Muscle of arm (tissue), 14 donors: Measurements from ENCODE around the gene PRDM11. TPM values are rescaled to one million over a fixed set of nuclear protein-coding genes. Genes with fewer than 3 reads are reported as not detected.
A peak's percentile ranks its signal among the peaks of the same experiment; 100 is the strongest.
"Not testable (repeated sequence)": the region's sequence is repeated elsewhere in the genome, so short reads cannot be mapped to it uniquely, and the experiment has no call there.

ENCODE experiments used
- DNase-seq: peaks from one replicate; pipeline ENCODE4 v3.0.0-alpha.2; 2013
- long read RNA-seq, 11 donors: transcript quantifications; one replicate each; lab custom pipeline, GENCODE V29; 2026
- polyA plus RNA-seq, 12 donors: library from polyadenylated mRNA; unstranded; fragments of 120-200 nt; gene quantifications; one replicate each; pipeline ENCODE4 v1.2.1, GENCODE V29; 2013; ENCODE audit not compliant: insufficient read length in 12 of 12

The PRDM11 gene
- 10 to 100 TPM in 11 of 12 donors, not detected in 1; 15.7 to 35.3 (median 22.1) TPM for polyA plus RNA-seq
- long read RNA-seq, donor 1, result 0 reads
- long read RNA-seq, donor 2, full-length matches to known transcripts, result 2 of 10 reads
- long read RNA-seq, donor 2, partial matches to known transcripts, result 8 of 10 reads
- long read RNA-seq, donor 2, other reads (novel, unspliced or antisense), result 0 of 10 reads
- long read RNA-seq, donor 3, result 0 reads
- long read RNA-seq, donor 4, result 0 reads
- long read RNA-seq, donor 5, result 0 reads
- long read RNA-seq, donor 6, result 0 reads
- long read RNA-seq, donor 7, result 0 reads
- long read RNA-seq, donor 8, partial matches to known transcripts, result 5 of 13 reads
- long read RNA-seq, donor 8, other reads (novel, unspliced or antisense), result 7 of 13 reads
- long read RNA-seq, donor 9, partial matches to known transcripts, result 0 of 1 reads
- long read RNA-seq, donor 9, other reads (novel, unspliced or antisense), result 0 of 1 reads
- long read RNA-seq, donor 10, partial matches to known transcripts, result 0 of 5 reads
- long read RNA-seq, donor 10, other reads (novel, unspliced or antisense), result 5 of 5 reads
- long read RNA-seq, donor 11, result 0 reads

DNA sequence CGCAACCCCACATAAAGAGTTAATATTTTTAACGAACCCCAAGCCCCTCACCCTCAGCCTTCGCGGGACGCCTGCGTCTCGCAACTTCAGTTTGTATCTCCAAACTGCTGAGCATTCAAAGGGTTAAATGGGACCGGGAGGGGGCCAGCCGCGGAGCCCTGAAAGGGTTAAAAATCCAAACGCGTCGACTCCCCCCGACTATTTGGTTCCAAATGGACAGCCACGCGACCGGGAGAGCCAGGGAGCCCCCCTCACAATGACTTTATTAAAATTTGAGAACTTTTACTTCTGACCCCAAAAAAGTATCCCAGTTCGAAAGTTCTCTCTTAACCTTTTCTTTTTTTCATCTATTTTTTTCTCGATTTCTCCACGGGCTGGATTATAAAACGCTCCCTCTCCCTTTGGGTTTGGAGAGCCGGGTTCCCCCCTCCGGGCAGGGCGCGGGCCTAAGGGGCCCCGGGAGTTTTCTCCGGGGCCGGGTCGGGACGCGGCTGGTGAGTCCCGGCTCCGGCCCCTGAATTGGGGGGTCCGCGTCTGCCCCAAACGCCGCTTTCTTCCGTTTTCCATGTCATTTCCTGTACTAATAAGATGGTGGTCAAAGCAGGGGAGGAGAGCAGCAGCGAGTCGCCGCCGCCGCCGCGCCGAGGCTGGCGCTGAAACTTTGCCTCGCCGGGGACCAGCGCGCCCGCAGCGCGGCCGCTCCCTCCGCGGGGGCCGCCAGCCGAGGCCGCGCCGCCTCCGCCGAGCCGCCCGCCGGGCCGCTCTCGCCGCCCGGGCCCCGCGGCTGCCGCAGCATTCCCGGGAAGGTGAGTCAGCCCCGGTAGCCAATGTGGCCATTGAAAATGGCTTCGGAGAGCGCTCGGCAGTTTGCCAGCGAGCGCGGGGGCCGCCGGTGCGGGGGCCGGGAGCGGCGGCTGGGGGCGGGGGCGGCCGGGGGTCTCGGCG, at the start of gene PRDM11:
Gene PRDM11 (plus strand): TSS at position 568 of the 945 bp plus-strand sequence. CDS start 35,128 bp downstream, outside the sequence.
- DNase-seq, result peak; percentile 68

DNA sequence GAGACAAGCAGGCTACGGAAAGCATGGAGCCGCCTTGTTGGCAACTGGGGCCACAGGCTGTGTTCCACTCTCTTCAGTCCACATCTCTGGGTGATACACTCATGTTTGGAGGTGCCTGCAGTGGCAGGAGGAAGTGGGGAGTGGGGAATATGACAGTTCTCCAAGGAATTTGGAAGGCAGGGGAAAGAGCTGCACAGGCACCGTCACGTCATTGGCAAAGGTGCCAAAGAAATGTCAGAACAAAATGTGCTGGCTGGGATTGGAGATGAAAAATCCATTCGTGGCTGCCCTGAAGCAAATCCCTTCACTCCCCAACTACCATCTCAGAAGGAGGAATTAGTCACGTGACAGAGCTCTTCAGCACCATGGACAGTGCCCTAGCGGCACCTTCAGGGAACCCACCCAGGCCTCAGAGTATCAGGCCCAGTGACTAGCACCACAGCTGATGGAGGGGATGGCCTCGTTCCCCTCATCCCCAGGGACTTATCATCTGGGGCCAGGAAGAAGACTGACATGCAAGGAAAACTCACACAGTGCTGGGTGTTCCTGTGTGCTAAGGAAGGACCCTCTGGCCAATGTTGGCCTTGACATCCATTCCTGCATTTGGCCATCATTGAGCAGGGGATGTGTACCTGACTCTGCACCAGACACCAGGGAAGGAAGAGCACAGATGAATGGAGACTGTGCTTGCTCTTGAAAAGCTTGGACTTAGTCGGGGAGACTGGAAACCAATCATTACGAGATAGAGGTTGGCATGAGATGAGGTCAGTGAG, 48.5 kb upstream of the PRDM11 start:
- DNase-seq, result peak; percentile 82

DNA sequence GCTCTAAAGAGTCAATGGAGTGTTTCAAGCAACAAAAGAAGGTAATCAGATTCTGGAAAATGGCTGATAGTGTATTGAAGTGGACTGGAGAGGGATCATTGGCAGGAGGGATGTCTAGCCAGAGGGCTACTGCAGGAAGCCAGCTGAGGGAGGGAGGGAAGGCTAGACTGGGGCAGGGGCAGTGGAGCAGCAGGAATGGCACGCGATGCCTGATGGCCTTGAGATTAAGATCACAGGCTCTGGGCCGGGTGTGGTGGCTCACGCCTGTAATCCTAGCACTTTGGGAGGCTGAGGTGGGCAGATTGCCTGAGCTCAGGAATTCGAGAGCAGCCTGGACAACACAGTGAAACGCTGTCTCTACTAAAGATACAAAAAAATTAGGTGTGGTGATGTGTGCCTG, 47.5 kb upstream of the PRDM11 start:
- DNase-seq, result no peak

DNA sequence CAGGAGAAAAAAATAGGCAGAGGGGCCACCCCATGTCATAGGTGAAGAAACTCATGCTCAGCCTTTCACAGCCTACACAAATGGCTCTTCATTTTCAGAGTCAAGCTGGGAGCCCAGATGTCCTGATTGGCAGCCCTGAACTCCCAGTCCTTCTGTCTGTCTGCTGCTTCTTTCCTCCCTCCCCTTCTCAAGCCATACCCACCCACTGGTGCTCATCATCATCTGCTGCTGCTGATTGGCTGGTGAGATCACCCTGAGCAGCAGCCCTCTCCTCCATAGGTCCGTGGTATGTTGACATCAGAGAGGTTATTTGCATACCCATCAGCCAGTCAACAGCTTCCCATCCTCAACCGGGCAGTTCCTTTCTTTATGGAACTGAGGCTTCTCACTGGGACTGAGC, 46.1 kb upstream of the PRDM11 start:
- no peak for DNase-seq

DNA sequence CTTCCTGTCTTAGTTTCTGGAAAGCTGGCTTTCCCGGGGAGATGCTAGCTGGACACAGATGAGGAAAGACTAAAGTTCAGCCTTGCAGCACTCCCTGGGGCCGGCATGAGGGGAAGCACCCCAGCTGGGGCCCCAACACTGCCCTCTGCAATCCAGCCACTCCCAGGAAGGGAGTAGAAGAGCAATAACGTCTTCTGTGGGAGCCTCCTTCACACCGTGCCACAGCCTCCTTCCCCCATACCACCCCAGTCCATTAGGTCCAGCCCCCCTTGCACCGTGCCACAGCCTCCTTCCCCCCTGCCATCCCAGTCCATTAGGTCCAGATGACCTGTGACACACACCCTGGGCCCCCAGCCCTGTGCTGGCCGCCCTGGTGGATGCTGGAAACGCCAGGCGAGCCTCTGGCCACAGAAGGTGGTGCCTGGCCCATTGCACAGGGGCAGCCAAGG, 44.1 kb upstream of the PRDM11 start:
- DNase-seq, result no peak

DNA sequence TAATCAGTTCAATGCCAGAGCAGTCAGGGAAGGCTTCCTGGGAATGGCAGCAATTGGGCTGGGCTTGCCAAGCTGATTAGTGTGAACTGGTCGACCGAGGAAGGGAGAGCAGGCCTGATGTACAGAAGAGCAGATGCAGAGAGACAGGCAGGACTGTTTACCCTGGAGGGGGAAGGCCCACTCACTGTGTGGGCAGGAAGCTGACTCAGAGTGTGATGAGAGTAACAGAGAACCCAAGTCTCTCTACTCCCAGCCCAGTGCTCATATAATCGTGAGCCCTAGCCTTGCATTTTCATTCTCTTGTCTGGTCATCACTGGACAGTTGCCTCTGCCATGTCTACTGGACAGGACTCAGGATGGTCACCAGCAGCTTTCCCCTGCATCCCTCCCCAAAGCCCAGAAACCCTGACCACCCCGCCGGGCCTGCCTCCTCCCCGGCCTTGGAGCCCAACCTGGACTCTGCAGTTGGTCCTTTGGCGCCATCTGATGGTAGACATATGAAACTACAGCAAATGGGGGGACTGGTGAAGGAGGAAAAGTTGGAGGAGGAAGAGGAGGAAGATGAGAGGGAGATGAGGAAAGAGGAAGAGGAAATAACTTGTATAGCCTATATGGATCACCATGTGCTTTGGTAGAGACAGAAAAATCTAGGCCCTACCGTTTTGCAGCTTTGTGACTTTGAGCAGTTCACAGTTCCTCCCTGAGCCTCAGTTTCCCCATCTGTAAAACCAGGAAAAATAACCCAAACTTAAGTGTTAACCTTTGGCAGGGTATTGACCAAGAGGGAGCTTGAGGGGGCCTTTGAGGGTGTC, 43.4 kb upstream of the PRDM11 start:
- DNase-seq, result peak; percentile 69

DNA sequence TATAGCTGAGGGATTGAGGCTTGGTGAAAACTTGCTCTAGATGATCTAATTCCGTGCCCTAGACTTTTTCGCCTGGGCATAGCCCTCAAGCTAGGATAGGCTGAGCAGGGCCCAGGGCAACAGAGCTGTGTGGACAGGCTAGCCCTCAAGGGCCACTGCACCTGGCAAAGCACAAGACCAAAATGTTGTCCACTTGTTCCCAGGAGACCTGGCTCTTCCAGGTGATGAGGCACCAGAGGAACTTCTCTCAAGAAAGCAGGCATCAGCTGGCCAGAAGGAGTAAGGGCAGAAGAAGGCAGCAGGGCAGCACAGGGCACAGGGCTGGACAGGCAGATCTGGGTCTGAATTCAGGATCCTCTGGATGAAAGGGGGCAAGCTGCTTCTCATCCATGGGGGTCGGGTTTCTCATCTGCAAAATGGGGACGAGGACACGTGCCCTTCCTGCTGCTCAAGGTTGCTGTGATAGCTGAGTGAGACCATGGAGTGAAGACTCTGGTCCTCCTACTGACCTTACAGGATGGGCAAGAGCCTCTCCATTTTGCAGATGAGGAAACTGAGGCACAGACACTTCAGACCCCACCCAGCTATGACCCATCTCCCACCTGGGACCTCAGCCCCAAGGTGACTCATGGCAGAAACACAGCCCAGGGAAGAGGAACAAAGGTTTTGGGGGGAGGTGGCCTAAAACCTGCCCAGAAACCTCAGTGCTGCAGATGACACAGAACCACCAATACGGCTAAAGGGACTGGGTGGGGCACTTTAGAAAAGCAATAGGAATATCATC, 42.2 kb upstream of the PRDM11 start:
- no peak for DNase-seq

DNA sequence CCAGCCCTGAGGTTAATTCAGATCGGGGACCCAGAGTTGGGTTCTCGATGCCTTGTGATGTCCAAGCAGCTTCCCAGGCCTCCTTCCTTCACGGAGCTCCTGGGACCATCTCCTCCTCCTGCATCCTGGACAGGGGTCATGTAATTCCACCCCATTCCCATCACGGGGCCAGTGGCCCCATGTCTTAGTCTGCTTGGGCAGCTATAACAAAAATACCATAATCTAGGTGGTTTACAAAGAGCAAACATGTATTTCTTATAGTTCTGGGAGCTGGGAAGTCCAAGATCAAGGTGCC, 41.7 kb upstream of the PRDM11 start:
- no peak for DNase-seq

DNA sequence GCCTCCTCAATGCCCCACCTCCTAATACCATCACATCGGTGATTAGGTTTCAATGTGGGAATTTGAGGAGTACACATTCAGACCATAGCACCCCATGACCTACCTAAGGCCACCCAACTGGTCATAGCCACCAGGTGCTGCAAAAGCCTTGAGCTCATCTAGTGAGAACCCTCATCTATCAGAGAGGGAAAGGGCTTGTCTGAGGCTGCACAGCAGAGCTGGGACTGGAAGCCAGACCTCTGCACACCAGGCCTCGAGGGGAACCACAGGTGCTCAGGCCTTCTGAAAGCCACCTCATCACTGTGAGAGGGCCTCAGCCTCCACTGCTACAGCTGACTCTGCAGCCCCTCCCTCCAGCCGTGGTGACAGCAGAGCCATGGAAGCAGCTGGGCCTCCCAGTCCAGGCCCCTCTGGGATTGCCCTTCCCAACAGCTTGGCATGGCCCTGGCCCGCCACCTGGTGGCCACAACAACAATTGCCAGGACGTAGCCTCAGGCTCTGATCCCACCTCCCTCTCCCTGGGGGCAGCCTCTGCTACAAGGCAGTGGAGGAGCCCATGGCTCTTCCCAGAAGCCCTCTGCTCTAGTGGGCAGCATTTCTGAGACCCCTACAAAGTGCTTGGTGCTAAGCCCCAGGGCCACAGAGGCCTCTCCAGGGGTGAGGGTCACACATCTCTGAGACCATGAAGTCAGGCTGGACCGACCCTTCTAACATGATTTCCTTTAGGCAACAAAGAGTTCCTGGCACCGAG, 41.0 kb upstream of the PRDM11 start:
- DNase-seq, result peak; percentile 76

DNA sequence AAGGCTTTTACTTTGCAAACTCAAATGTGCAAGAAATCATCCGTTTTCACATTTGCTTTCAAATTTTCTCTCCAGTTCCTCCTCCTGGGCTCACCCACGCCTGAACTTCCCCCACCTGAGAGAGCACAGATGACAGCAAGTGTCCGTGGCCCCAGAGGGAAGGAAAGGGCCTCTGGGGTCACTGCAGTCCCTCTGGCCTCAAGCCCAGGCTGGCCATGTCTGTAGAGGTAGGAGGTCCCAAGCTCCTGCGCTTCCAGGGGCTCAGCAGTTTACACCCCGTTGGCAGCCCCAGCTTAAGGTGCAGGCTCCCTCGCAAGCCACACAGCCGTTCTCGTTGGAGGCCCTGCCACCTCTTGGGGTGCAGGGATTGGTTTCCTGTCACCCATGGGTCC, 40.5 kb upstream of the PRDM11 start:
- DNase-seq, result no peak

DNA sequence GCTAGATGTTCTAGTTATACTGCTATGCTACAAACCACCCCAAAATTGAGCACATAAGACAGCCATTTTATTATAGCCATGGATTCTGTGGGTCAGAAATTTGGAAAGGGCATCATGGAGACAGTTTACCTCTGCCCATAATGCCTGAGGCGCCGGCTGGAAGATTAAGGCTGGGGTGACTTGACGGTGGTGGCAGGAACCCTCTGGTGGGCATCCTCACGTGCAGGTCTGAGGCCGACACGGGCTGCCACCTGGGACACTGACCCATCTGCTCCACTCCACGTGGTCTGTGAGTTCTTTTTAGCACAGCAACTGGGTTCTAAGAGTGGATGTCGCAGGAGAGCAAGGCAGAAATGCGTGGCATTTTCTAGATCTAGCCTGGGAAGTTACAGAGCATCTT, 40.0 kb upstream of the PRDM11 start:
- no peak for DNase-seq

DNA sequence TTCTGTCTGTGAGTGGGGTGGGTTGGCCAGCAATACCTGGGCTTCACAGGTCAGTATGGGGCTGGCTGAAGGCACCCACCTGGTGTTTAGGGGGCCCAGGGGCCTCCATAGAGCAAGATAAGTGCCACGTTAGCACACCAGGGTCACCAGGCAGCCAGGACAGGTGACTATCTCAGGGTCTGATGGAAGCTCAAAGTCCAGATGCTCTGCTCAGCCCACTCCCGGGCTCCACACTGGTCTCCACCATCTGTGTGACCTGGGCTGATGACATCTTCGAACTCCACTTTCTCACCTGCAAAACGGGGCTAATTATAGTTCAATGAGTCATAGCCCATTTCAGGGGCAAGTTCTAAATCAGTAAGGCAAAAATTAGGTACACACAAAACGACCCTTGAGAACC, 39.4 kb upstream of the PRDM11 start:
- no peak for DNase-seq

DNA sequence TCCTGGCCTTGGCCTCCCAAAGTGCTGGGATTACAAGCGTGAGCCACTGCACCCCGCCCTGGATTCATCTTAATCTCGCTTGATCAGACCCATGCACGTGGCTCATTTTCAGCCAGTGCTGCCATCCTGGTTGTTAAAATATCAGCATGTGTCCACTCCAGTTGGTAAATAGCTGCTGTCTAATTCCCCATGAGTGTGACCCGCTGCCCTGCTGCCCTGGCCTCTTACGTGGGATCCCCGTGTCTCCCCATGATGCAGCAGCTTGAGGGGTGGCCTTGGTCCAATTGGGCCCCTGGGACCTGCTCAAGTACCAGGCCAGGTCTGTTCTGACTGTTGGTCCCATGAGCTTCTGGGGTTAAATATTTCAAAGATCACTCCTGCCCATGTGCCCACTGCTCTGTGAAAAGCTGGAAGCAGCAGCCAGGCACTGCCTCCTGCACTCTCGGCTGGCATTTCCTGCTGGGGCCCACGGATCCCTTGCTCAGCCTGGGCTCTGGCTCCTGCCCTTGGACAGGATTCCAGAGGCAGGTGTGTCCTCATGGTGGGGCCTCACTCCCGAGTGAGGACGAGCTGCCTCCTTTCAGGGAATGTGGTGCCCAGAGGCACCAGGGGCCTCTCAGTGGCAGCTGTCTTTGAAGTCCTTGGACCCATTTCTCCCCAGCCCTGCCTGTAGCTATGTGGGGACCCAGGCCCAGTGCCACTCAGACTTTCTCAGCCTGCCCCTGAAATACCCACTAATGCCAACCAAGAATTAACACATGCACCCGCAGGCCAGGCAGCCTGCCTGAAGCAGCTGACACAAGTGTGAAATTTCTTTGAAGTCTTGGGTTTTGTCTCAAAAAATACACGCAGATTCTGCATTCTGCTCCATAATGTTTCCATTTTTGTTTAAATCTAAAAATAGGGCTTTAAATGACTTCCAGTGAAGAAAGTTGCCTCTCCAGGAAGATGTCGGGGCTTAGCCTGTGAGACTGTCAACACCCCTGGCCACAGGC, 38.1 kb upstream of the PRDM11 start:
- no peak for DNase-seq

DNA sequence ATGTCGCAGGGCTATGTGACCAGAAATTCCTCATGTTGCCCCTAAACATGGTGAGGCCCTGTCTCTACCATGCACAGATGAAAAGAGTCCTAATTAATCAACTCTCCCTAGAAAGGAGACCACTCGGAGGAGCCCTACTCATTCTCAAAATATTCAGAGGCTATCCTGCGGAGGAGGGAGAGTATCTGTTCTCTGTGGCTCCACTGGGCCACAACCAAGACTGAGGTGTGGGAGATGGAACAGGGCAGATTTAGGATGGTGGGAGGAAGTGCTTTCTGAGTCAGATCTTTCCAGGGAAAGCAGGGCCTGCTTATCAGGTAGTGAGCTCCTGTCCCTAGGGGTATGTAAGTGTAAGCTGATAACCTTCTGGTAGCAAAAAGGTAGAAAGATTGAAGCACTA, 37.0 kb upstream of the PRDM11 start:
- DNase-seq, result no peak

DNA sequence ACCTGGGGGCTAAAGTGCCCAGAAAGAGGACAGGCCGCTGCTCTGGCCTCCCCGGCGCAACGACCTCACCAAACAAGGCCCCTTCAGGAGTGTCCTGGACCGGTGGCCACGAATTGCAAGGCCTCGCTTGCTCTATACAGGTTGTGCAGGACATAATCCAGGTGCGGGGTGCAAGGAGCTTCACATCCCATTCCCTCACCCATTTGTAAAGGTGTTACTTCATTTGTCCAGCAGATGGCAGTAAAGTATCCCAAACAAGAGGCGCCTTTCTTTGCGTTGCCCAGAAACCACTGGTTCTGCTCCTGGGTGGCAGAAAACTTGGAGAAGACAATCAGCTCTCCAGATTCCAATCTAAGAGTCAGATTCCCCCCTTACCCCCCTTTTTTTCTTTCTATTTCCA, 35.9 kb upstream of the PRDM11 start:
- peak; percentile 71 for DNase-seq

DNA sequence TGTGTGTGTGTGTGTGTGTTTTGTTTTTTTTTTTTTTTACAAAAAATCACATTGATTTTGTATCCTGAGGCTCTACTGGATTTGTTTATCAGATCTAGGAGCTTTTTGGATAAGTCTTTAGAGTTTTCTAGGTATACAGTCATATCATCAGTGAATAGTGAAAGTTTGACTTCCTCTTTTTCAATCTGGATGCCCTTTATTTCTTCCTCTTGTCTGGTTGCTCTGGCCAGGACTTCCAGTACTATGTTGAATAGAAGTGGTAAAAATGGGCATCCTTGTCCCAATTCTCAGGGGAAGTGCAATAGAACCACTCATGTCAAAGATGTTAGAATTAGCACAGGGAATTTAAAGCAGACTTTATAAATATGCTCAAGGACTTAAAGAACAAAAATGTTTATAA, 32.6 kb upstream of the PRDM11 start:
- no peak for DNase-seq

DNA sequence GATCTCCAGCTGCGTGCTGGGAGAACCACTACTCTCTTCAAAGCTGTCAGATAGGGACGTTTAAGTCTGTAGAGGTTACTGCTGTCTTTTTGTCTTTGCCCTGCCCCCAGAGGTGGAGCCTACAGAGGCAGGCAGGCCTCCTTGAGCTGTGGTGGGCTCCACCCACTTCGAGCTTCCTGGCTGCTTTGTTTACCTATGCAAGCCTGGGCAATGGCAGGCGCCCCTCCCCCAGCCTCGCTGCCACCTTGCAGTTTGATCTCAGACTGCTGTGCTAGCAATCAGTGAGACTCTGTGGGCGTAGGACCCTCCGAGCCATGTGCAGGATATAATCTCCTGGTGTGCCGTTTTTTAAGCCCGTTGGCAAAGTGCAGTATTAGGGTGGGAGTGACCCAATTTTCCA, 18.6 kb upstream of the PRDM11 start:
- not testable (repeated sequence) for DNase-seq

DNA sequence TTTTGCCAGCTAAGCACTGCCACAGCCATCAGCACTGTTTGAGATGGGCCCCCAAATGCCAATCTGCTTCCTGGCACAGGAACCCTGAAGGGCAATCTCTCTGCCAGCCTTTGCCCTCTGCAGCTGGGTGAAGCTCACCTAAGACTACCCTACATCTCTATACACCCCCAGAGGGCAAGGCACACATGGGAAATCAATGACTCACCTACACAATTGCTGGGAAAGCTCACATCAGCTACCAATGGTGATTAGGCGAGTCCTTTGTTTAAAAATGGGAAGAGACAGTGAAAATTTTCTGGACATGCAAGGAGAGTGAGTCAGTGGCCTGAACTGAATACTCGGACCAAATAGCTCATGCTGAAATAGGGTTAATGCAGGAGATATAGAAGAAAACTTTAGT, 12.6 kb upstream of the PRDM11 start:
- DNase-seq, result no peak
